Measurements from ENCODE around the gene ACKR1. TPM values are rescaled to one million over a fixed set of nuclear protein-coding genes. Genes with fewer than 3 reads are reported as not detected.

ACKR1 gene
- total and polyA plus RNA-seq, 4 donors: 0.08 to 17.2 (median 0.48) TPM; not detected in 1

DNA sequence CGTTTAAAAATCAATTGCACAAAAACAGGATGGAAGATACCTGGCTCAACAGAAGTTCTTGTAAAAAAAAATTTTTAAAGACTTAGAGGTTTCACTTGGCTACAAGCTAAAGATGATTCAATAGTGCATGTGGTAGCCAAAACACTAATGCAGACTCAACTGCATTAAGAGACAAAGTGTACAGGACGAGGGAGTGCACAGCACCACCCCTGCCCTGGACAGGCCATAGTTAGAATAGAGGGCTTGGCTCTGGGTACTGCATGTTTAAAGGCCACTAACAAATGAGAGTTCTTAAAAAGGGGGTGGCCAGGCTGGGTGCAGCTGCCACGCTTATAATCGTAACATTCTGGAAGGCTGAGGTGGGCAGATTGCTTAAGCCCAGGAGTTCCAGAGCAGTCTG lies 7.9 kb downstream of the ACKR1 start:
- Histone ChIP-seq H3K4me3 (ENCODE audit: low read depth in 1 of 3, low read length in 3 of 3) (no peak overlapping the region), H3K27ac (ENCODE audit: low read depth in 1 of 2, low read length in 2 of 2) (no peak overlapping the region), H3K4me1 (ENCODE audit: control insufficient read depth in 4 of 4, insufficient read depth in 4 of 4, low read length in 3 of 4) (peaks cover 0 to 2% (median 0%) of the 10 kb centered on the region in 4 donors), H3K9ac (ENCODE audit: low read depth in 1 of 2, low read length in 2 of 2) (no peak overlapping the region), H3K36me3 (ENCODE audit: control insufficient read depth in 4 of 4, insufficient read depth in 3 of 4, low read depth in 1 of 4, low read length in 3 of 4) (no peaks in the 10 kb centered on the region), H3K27me3 (ENCODE audit: control insufficient read depth in 4 of 4, insufficient read depth in 4 of 4, low read length in 3 of 4) (no peaks in the 10 kb centered on the region), H3K9me3 (ENCODE audit: control insufficient read depth in 4 of 4, low read length in 3 of 4) (no peaks in the 10 kb centered on the region)
- TF ChIP-seq TAF1 (conservative IDR thresholded peaks at IDR 0.05) (no peak), FOXA1 (IDR thresholded peaks at IDR 0.05) (no peak), HNF4G (IDR thresholded peaks at IDR 0.05) (no peak), CTCF (IDR thresholded peaks at IDR 0.05; ENCODE audit: low read depth, low read length, missing input control) (no peak), EGR1 (IDR thresholded peaks at IDR 0.05; ENCODE audit: low read depth in 2 of 2) (no peak)
- TF ChIP-seq, protein P1, sequence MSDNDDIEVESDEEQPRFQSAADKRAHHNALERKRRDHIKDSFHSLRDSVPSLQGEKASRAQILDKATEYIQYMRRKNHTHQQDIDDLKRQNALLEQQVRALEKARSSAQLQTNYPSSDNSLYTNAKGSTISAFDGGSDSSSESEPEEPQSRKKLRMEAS (IDR thresholded peaks at IDR 0.05): no peak
- no peak for DNase-seq (ENCODE audit: low spot score)
- 80% methylated on average over 4 of the region's 4 CpGs for WGBS

DNA sequence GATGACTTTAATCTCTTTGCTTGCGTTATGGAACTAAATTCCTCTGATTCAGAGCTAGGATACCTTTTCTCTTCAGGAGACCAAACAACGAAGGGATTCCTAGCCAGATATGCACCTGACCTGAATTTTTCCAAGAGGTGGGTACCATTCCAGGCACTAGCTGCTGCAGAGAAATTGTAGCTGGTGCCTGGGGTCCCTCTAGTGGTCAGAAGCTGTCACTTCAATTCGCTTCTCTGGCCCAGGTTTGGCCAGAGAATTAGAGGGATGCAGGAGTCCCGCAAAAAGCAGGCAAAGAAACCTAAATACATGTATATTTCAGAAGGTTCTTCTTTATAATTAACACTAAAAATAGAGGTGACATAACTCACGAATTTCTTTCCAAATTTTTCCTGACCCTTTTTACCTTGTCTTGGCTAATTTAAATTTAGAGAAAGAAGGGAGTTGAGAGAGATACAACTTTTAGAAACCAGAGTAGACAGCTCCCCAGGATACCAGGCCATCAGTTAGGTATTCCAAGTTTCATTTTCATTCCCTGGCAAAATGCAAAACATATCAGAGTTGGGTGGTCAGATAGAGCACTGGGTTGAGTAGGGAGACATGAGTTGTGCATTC lies 9.6 kb downstream of the ACKR1 start:
- H3K36me3 ChIP-seq (ENCODE audit: control insufficient read depth in 4 of 4, insufficient read depth in 3 of 4, low read depth in 1 of 4, low read length in 3 of 4): no peaks in the 10 kb centered on the region
- H3K9me3 ChIP-seq (ENCODE audit: control insufficient read depth in 4 of 4, low read length in 3 of 4): no peaks in the 10 kb centered on the region
- H3K9ac ChIP-seq (ENCODE audit: low read depth in 1 of 2, low read length in 2 of 2): no peak overlapping the region
- WGBS: 5% methylated on average over 5 of the region's 5 CpGs
- H3K27me3 ChIP-seq (ENCODE audit: control insufficient read depth in 4 of 4, insufficient read depth in 4 of 4, low read length in 3 of 4): no peaks in the 10 kb centered on the region
- no peak overlapping the region for H3K4me3 ChIP-seq (ENCODE audit: low read depth in 1 of 3, low read length in 3 of 3)
- peak; percentile 65 for DNase-seq (ENCODE audit: low spot score)
- no peak overlapping the region for H3K27ac ChIP-seq (ENCODE audit: low read depth in 1 of 2, low read length in 2 of 2)
- TF ChIP-seq CTCF (IDR thresholded peaks at IDR 0.05; ENCODE audit: low read depth, low read length, missing input control) (peak; percentile 84), ATF3 (IDR thresholded peaks at IDR 0.05) (no peak), HNF4A (conservative IDR thresholded peaks at IDR 0.05) (no peak), RAD21 (IDR thresholded peaks at IDR 0.05) (peak; percentile 82 to 91), SP1 (IDR thresholded peaks at IDR 0.05) (no peak)
- H3K4me1 ChIP-seq (ENCODE audit: control insufficient read depth in 4 of 4, insufficient read depth in 4 of 4, low read length in 3 of 4): peaks cover 0 to 2% (median 0%) of the 10 kb centered on the region in 4 donors

- no peaks in the 10 kb centered on the region for H3K27me3 ChIP-seq (ENCODE audit: control insufficient read depth in 4 of 4, insufficient read depth in 4 of 4, low read length in 3 of 4)
- DNase-seq (ENCODE audit: low spot score): no peak
- H3K36me3 ChIP-seq (ENCODE audit: control insufficient read depth in 4 of 4, insufficient read depth in 3 of 4, low read depth in 1 of 4, low read length in 3 of 4): no peaks in the 10 kb centered on the region
- H3K9me3 ChIP-seq (ENCODE audit: control insufficient read depth in 4 of 4, low read length in 3 of 4): no peaks in the 10 kb centered on the region
- H3K4me1 ChIP-seq (ENCODE audit: control insufficient read depth in 4 of 4, insufficient read depth in 4 of 4, low read length in 3 of 4): no peaks in the 10 kb centered on the region
- TF ChIP-seq REST (IDR thresholded peaks at IDR 0.05): no peak
- no peak for TF ChIP-seq HNF4A (conservative IDR thresholded peaks at IDR 0.05)
- no peak for TF ChIP-seq TAF1 (conservative IDR thresholded peaks at IDR 0.05)
- no peak for TF ChIP-seq JUND (IDR thresholded peaks at IDR 0.05)
- H3K4me3 ChIP-seq (ENCODE audit: low read depth in 1 of 3, low read length in 3 of 3): no peak overlapping the region
- H3K9ac ChIP-seq (ENCODE audit: low read depth in 1 of 2, low read length in 2 of 2): no peak overlapping the region
- no peak overlapping the region for H3K27ac ChIP-seq (ENCODE audit: low read depth in 1 of 2, low read length in 2 of 2)
- 77% methylated on average over 14 of the region's 14 CpGs for WGBS
Measured at GRCh38 chr1:159218649-159219636, 14.3 kb downstream of the ACKR1 start.
